Activated CD4-positive, alpha-beta T cell treated with anti-CD3 and anti-CD28 coated beads for 48 hours (primary cell): Measurements from ENCODE around the gene TAS2R50.

ENCODE experiments used
- DNase-seq: peaks from one replicate; pipeline ENCODE4 v3.0.0-alpha.2; 2020

Gene TAS2R50

DNA sequence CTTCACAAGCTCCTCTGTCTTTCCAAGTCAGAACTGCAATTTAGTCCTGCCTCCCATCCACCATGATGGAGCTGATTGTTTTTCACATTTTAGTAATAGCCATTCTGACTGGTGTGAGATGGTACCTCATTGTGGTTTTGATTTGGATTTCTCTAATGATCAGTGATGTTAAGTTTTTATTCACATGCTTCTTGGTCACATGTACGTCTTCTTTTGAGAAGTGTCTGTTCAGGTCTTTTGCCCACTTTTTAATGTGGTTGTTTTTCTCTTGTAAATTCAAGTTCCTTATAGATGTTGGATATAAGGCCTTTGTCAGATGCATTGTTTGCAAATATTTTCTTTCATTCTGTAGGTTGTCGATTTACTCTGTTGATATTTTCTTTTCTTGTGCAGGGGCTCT is 43.5 kb downstream of the TAS2R50 start:
- no peak for DNase-seq

DNA sequence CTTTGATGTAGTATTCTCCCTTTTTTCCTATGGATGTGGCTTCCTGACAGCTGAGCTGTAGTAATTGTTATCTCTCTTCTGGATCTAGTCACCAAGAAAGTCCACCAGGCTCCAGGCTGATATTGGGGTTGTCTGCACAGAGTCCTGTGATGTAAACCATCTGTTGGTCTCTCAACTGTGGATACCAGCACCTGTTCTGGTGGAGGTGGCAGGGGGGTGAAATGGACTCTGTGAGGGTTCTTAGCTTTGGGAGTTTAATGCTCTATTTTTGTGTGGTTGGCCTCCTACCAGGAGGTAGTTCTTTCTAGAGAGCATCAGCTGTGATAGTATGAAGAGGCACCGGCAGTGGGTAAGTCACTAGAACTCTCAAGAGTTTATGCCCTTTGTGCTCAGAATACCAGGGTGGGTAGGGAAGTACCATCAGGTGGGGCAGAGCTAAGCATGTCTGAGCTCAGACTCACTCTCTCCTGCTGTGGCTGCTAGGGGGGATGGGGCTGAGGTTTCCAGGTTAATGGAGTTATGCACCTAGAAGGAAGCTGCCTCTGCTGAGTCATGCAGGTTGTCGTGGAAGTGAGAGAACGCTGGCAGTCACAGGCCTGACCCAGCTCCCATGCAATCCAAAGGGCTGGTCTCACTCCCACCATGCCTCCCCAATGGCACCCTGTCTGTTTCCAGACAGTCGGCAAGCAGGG is 44.6 kb downstream of the TAS2R50 start:
- DNase-seq: no peak

DNA sequence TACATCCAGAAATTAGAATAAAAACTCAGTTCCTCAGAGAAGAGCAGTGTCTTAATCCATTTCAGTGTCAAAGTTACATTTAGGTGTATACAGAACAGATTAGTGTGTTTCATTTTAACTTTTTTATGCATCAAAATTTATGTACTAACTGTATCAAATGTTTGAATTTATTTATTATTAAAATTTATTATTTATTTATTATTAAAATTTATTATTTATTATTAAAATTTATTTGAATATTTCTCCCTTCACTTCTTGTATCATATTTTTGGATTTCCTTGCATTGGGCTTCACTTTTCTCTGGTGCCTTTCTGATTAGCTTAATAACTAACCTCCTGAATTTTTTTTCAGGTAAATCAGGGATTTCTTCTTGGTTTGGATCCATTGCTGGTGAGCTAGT is 45.3 kb downstream of the TAS2R50 start:
- no peak for DNase-seq

DNA sequence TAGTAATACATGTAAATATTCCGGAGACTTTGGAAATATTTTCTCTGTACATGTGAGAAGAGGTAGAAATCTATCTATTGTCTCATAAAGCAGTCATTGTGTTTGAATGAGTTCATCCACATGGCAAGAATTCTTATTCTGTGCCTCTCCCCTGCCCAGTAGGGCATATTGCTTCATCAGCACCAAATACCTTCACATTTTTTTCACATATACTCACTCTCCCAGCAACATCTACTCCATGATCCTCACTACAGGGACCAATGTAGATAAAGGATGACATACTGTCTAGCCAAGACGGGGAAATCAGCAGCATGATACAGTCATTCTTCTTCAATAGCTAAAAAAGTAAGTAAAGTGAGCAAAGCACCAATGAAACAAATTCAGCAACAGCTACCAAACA is 46.3 kb downstream of the TAS2R50 start:
- DNase-seq: no peak

DNA sequence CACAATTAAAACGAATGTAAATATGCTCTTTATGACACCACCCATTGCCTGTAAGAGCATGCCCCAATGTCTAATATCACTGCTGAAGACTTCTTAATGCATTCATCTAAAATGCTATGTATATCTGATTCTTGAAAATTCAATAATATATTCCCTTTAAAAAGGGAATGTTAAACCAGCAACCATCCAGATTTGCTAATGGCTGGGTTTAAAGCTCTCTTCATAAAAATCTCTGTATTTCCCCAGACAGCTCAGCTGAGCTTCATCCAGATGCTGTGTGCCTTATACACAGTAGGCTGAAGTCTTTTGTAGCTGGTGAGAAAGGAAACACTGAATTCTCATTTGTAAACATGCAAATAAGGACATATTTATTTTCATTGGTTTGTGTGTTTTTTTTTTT is 47.5 kb downstream of the TAS2R50 start, which contains the start of gene TAS2R14:
TAS2R14 (minus strand) TSS at position 101 of the 400 bp plus-strand sequence; CDS start at position 45, 56 bp downstream.
- no peak for DNase-seq

DNA sequence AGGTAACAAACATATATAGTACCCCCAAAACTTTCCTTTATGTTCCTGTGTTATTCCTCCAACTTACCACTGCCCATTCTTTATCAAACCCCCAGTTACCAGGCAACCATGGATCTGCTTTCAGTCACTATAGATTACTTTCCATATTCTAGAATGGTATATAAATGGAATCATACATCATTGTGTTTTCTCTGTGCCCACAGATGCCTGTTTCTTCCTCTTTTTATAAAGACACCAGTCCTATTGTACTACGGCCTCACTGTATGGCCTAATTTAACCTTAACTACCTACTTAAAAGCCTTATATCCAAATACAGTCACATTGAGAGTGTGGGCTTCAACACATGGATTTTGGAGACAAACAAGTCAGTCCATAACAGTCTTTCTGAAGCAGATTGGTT is 50.2 kb downstream of the TAS2R50 start:
- DNase-seq: no peak
